Stimulated activated CD4-positive, alpha-beta T cell treated with anti-CD3 and anti-CD28 coated beads, Interleukin-2, amount 100 ng/mL, for 48 hours (primary cell): Measurements from ENCODE around the gene TUBGCP3.
"Not testable (repeated sequence)": the region's sequence is repeated elsewhere in the genome, so short reads cannot be mapped to it uniquely, and the experiment has no call there.

ENCODE experiments used
- DNase-seq, 2 donors: peaks; one replicate each; pipeline ENCODE4 v3.0.0-alpha.2; 2020

Gene TUBGCP3

GRCh38 chr13:112525356-112525945 is 62.5 kb downstream of the TUBGCP3 start:
- no peak for DNase-seq

GRCh38 chr13:112522578-112522977 is 65.4 kb downstream of the TUBGCP3 start:
- DNase-seq: no peak

GRCh38 chr13:112521073-112521685 is 66.8 kb downstream of the TUBGCP3 start:
- no peak for DNase-seq

GRCh38 chr13:112519517-112520060 is 68.4 kb downstream of the TUBGCP3 start:
- DNase-seq: no peak

GRCh38 chr13:112516218-112516617 is 71.7 kb downstream of the TUBGCP3 start:
- DNase-seq: no peak

GRCh38 chr13:112513761-112514160 is 74.2 kb downstream of the TUBGCP3 start:
- DNase-seq: no peak

- no peak for DNase-seq
Measured at GRCh38 chr13:112510987-112511685, 76.8 kb downstream of the TUBGCP3 start.

- DNase-seq: no peak
Measured at GRCh38 chr13:112510002-112510780, 77.8 kb downstream of the TUBGCP3 start.

- no peak for DNase-seq
Measured at GRCh38 chr13:112509190-112509589, 78.8 kb downstream of the TUBGCP3 start.

- DNase-seq: no peak
Measured at GRCh38 chr13:112506046-112506445, 81.9 kb downstream of the TUBGCP3 start.

GRCh38 chr13:112496166-112496565 is 91.8 kb downstream of the TUBGCP3 start:
- DNase-seq: no peak

GRCh38 chr13:112495465-112495864 is 92.5 kb downstream of the TUBGCP3 start:
- no peak for DNase-seq

- no peak for DNase-seq
Measured at GRCh38 chr13:112489199-112489598, 98.8 kb downstream of the TUBGCP3 start.

GRCh38 chr13:112488343-112489050 is 99.5 kb downstream of the TUBGCP3 start:
- DNase-seq: not testable (repeated sequence)

- no peak for DNase-seq
Measured at GRCh38 chr13:112487127-112487517, 100.8 kb downstream of the TUBGCP3 start.

- no peak for DNase-seq
Measured at GRCh38 chr13:112486386-112487126, 101.4 kb downstream of the TUBGCP3 start.

- not testable (repeated sequence) for DNase-seq
Measured at GRCh38 chr13:112485814-112486213, 102.1 kb downstream of the TUBGCP3 start.

GRCh38 chr13:112483299-112483698 is 104.7 kb downstream of the TUBGCP3 start:
- DNase-seq: no peak

GRCh38 chr13:112481458-112481857 is 106.5 kb downstream of the TUBGCP3 start:
- DNase-seq: no peak

- DNase-seq: no peak
Measured at GRCh38 chr13:112479389-112479788, 108.6 kb downstream of the TUBGCP3 start.

GRCh38 chr13:112477070-112477619 is 110.8 kb downstream of the TUBGCP3 start:
- no peak for DNase-seq
